Stimulated activated CD4-positive, alpha-beta T cell treated with anti-CD3 and anti-CD28 coated beads, TNF-alpha, amount 100 ng/mL, for 24 hours (primary cell): Measurements from ENCODE around the gene RPN1.

ENCODE experiments used
- DNase-seq, 3 experiments: peaks; one replicate each; pipeline ENCODE4 v3.0.0-alpha.2; 2020; ENCODE audit warnings: low read depth in 3 of 3

Gene RPN1

DNA sequence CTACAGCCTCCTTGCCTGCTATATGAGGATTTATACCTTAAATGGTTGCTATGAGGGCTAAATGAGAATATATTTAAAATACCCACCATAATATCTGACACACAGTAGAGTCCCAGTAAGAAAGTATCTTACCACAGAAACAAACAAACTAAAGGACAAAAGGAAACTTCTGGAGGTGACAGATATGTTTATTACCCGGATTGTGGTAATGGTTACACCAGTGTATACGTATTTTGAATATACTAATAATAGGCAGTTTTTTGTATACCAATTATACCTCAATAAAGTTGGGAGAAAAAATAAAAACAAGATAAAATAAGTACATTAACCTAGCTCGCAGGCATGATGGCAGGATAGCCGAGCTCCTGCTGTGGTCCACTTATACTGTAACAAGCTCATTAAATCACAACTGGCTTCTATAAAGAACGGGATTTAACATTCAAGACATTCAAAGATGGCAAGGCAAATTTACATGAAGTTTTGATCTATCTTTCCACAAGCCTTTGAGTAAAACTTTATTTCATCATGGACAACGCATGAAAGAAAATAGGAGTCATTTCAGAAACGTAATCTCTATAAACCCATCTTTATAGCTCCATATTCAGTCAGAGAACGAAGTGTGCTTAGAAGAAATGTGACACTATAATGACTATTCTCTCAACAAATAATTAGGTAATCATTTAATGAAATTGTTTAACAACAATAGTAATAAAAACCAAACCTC, 1.5 kb downstream of the RPN1 start:
- DNase-seq = no peak

DNA sequence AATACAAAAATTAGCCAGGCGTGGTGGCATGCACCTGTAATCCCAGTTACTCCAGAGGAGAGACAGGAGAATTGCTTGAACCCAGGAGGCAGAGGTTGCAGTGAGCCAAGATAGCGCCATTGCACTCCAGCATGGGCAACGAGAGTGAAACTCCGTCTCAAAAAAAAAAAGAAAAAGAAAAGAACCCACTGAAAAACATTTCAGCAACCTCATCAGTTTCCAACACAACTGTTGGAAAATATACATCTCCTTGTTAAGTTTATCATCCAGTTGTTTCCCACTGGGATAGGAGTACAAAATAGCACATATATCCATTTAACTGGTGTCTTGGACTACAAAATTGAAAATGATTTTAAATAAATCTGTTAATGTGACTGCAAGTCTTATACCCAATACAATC, 2.2 kb downstream of the RPN1 start:
- DNase-seq = no peak

DNA sequence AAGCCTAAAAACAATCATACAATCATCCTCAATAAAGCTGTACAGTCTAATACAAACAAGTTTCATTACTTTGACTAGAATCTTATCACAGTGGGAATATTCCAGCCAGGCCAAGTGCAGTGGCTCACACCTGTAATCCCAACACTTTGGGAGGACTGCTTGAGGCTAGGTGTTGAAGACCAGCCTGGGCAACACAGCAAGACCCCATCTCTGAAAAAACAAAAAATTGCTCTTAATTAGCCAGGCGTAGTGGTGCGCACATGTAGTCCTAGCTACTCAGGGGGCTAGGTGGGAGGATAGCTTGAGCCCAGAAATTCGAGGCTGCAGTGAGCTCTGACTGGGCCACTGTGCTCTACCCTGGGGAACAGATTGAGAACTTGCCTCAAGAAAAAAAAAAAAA, 3.3 kb downstream of the RPN1 start:
- DNase-seq = no peak

DNA sequence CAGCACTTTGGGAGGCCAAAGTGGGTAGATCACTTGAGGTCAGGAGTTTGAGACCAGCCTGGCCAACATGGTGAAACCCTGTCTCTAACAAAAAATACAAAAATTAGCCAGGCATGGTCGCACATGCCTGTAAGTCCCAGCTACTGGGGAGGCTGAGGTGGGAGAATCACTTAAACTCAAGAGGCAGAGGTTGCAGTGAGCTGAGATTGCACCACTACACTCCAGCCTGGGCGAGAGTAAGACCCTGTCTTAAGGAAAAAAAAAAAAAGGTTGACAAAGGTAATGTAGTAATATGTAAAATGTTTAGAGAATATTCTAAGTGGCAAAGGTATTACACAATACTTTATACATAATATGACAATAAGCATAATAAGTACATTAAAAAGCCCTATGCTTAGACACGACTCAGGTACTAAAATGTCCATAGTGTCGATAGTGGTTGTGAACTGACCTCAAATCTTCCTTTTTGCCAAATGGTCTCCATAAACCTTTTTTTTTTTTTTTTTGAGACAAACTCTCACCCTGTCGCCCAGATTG, 16.5 kb downstream of the RPN1 start:
- DNase-seq = no peak

DNA sequence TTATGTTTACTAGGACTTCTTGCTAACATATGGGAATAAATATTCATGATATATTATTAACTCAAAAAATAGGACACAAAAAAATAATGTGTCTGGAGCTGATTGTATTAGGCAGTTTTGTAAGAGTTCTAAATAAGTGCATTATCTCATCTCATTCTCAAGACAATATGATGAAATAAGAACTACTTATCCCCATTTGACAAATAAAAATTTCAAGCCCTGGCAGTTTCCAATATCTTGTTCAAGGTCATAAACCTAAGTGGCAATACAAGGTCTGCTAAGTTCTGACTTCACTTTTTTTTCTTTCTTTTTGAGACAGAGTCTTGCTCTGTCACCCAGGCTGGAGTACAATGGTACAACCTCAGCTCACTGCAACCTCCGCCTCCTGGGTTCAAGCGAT, 18.3 kb downstream of the RPN1 start:
- DNase-seq = no peak

DNA sequence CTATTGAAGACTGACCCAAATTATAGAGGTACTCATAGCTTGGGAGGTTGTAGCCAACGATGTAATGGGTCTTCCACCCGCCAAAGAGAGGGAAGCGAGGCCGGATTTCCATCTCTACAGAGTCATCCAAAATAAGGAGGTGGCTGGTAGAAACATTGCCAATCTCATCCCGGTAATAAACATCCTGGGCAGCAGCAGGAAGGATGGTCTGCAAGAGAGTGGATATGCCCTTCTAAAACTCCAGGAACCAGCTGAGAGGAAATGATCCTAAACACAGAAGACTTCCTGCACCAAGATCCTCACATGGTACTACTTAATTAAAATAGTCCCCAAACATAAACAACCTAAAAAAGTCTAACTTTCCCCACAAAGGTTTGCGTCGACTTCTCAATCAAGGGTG, 20.7 kb downstream of the RPN1 start:
- no peak for DNase-seq

DNA sequence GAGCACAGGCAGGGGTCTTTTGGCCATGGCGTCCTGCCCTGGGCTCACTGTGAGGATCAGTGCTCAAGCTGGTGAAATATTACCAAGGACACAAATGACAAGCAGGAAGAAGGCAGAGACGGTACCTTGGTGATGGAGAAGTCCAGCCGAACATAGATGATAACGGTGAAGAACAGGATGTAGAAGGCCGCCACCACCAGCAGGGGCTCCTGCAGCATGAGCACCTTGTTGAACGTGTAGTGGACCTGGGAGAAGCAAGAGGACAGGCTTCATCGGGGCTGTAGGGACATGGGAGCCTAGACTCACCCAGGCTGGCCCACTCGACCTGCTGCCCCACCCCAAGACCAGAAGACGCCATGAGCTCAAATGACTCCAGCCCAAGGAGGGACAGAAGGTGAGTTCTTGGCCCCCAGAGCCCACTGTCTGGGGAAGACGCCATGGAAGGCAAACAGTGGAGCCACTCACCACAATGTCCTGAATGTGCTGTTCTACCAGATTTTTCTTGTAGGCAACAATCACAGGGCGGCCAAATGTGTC, 25.1 kb downstream of the RPN1 start:
- no peak for DNase-seq

DNA sequence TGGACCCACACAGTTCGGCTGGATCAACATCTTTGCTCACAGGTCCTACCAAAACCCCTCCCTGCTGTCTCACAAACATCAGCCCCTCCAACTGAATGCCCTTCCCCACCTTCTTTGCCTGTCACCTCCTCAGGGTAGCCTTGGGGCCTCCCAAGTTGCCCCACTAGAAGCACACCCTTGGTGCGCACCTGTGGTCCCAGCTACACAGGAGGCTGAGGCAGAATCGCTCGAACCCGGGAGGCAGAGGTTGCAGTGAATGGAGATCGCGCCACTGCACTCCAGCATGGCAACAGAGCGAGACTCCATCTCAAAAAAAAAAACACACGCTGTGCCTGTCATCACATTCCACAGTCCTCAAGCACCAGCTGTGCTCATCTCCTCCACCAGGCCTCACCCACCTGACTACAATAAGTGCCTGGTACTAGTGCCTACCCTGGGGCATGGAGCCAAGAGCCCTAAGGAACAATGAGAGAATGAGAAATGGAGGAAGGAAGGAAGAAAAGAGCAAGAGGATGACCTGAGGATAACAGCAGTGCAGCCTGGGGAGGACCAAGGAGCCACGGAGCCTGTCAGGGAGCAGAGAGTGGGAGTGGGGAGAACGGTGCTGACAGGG, 26.0 kb downstream of the RPN1 start:
- DNase-seq = no peak

DNA sequence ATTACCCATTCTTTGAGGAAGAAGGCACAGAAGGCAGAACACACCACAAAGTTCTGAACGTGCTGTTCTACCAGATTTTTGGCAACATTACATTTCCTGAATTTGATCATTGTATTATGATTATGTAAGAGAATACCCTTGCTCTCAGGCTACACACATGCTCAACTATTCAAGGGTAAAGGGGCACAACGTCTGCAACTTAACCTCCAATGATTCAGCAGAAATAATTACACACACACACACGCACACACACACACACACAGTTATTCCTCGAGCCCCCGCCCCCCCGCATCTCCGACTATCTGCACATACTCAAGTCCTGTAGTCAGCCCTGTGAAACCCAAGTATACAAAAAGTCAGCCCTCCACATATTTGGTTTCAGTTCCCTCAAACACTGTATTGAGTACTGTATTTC, 26.8 kb downstream of the RPN1 start:
- no peak for DNase-seq

DNA sequence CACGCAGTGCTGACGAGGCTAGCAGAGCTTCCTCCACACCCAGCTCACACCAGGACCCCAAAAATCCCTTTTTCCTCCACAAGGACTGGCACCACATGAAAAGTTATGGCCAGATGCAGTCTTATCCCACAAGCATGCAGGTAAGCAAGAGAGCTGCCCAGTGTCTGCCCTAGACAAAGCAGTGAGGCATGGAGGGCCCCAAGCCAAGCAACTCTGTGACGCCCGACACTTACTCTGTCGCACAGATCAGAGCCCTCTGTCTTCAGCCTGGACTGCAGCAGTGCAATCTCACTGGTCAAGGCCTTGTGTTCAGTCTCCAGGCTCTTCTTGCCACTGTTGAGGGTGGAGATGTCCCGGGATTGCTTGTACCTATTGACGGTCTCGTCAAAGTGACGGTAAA, 28.7 kb downstream of the RPN1 start:
- DNase-seq = no peak

DNA sequence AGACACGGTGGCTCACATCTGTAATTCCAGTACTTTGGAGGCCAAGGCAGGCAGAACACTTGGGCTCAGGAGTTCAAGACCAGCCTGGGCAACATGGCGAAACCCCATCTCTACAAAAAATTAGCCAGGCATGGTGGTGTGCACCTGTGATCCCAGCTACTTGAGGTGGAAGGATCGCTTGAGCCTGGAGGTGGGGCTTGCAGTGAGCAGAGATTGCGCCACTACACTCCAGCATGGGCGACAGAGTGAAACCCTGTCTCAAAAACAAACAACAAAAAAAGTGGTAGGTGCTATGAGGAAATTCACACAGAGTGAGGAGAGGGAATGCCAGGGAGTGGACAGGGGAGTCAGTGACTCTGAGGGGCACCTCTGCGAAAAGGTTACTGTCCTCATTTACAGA, 29.4 kb downstream of the RPN1 start:
- DNase-seq = no peak

DNA sequence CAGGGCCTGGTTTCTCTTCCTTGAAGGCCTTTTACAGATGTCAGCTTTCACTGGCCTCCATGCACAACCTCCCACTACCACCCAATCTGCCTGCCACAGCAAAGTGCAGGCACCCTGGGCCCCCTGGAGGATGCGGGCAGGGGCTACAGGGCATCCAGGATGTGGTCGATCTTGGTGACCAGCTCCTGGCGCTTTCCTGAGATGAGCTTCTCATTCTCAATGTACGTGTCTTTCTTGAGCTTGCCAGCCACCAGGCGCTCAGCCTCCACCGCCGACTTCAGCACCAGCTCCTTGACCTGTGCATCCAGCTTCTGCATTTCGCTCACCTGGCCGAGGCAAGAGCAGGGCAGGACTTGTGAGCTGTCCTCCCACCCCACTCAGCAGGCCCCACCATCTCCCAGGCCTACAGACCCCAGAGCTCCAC, 30.3 kb downstream of the RPN1 start:
- peak in 1 of 3 experiments; percentile 14 for DNase-seq

DNA sequence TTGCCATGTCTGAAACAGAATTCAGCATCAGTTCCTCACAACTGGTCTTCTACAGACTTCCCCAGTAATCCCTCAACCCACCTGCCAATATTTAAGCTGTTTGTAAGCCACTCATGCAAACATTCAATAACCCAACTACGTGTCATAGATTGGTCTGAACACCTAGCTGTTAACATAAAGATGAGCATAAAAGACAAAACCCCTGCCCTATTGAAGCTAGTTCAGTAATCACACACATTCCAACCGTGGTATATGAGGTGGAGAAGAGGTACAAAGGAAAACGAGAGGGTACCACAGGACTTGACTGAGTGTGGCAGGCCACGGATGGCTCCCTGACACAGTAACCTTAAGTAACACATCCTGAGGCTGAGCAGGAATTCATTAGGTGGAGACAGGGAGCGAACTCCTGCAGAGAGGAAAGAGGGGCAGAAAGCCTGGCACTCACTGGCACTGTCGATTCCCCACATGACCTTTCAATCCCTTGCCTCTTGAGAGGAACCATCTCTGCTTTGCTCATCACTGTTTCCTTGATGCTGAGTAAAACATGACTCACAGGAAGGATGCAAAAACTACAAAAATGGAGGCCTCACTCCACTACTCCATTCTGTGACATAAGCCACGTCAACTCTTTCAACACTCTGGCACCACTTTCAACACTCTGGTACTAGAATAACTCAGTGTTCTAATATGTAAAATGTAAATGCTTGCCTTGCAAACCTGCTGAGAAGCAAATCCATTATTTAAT, 31.3 kb downstream of the RPN1 start:
- DNase-seq = peak in 1 of 3 experiments; percentile 18

DNA sequence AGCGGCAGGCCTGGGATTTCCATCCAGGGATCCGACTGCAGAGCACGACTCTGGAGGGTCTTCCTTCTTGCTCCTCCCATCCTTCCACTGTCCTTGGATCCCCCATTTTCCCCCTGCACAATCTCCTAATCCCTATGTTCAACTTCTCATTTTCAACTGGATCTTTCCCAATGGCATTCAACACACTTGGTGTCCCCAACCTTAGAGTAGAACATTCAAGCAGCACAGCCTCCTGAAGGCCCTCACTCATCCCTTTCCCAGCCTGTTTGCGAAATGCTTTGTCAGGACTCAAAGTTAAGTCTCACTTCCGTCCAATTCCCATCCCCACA, 32.3 kb downstream of the RPN1 start:
- DNase-seq = no peak

DNA sequence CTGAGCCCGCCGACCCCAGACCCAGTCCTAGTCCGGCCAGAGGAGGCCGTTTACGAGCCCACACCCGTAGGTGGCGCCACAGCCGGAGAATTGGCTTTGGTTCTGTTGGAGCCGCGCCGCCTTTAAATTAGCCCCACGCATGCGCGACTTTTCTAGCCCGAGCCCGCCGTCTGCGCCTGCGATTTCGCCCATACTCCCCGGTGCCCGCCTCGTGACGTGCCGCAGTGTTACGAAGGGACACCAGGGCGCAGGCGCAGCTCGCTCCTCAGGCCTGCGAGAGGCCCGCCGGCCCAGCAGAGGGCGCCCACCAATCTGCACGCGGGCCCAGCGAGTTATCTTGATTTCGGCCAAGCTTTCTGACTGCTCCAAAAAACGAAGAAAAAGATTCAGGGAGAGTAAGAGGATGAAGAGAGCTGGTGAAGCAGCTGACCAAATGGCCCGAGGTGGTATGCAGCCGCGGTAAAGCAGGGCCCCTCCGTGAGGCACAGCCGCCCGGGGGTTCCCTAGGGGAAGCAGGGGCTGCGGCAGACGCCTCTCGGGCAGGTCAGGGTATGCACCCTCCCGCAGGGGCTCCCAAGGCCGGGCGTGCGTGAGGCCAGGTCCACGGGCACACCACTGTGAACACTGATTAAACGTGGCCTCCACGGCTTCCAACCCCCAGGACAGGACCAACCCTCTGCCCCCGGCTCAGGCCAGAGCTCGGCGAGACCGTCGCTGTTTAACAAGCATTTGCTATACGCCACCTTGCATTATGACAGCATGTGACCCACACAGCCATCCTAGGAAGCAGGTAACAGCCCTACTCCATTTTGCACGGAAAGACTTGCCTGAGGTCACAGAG, 32.8 kb downstream of the RPN1 start:
- peak; percentile 98 to 99 (median 99) for DNase-seq

DNA sequence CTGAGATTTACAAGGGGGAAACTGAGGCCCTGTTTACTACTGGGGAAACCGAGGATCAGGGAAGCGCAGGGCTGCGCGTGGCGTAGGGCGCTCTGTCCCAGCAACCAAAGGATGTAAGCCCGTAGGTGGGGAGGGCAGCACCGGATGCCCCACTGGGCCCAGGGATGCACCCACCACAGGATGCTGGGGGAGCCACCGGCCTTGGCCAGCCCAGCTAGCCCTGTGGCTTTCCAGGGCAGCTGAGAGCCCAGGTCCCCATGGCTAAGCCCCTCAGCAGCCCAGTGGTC, 33.4 kb downstream of the RPN1 start:
- no peak for DNase-seq

DNA sequence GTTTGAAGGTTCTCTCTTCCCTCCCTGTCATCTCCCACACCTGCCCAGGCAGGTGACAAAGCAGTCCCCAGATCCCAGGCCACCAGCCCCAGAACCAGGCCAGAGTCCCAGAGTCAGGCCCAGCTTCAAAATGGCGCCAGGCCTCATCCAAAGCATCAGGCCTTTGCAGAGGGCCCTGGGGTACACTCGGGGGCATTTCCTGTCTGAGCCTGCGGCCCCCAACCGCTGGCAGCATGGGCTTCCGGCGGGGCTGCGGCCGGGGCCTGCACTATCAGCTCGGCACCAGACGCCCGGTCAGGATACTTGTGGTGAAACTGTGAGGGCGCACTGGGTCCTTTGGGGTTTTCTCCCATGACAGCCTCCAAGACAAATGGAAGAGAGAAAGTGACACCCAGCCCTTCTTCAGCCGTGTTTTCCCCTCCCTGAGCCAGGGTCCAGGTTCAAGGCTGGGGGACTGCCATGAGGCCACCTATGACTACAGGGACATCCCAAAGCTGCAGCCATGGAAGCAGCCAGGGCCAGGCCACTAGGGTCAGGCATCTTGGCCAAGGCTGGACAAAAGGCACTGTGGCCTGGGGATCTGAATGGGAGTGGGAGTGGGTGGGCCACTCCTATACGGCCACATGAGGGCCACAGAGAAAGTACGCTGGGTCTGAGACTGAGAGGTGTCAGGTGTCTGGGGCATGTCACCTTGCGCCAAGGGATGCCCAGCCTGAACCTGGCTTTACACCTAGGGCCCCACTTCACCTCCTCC, 33.9 kb downstream of the RPN1 start:
- DNase-seq = no peak

DNA sequence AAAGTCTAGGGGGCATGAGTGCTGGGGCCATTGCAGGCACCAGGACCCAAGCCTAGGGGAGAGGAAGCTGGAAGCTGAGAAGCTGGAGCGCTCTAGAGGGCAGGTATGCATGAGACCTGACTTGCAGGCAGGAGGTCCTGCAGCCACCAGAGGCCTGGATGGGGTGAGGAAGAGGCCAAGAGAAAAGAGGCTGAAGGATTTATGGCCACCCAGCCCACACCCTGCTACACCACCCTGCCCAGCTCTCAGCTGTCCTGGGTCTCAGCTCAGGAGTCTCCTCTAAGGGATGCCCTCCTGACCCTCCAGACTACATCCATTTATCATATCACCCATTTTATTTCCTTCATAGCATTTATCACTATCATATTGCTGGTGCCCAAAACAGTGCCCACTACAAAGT, 36.5 kb downstream of the RPN1 start:
- no peak for DNase-seq

DNA sequence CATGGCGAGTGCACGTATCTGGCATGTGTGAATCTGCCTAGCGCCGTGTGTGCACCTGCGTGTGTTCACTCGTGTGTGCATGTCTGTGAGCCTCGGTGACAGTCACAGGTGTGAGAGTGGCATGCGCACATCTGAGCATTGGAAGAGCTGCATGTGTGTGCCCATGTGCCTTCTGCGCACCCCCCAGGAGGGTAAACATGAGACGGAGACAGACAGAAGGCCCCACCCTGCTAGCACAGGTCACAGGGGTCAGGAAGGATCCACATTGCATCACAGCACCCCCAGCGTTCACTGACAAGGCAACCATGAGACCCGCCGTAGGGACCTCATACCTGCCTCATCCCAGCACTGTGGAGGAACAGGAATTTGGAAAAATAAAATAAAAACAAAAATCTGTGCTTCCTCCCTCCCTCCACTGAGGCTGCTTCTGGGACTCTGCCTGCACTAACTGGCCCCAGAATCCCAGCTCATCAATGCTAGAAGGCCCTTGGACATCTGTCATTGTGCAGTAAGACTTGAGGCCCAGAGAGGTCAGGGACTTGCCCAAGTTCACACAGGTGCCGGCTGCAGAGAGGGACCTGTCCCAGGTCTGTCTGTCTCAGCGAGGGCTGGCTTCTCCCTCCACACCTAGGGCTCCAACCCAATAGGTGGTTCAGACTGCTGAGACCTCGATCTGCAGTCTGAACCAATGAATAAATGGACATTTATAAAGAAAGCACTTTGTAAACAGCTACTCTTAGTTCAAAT, 37.4 kb downstream of the RPN1 start:
- no peak for DNase-seq

DNA sequence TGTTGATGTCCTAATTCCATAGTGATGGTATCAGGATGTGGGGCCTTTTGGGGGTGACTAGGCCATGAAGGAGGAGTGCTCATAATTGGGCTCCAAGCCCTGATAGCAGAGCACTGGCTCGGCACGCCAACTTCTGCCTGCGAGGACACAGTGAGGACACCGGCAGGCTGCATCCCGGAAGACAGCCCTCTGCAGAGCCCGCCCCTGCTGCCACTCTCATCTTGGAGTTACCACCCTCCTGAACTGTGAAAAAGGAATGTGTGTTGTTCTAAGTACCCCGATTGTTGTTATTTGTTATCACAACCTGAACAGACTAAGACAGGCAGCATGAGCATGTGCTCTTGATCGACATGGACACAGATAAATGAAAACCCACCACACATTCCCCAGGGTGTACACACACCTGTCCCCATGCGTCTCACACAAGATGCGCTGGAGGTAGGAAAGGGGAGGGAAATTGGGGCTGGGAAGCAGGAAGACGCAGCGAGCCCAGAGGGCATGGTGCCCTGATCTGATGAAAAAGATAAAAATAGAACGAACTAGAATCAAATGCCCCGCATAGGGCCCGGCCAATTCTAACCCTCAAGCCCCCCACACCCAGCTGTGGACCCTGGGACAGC, 40.1 kb downstream of the RPN1 start:
- no peak for DNase-seq
